ENCODE results near the gene RCAN2.

Gene RCAN2

DNA sequence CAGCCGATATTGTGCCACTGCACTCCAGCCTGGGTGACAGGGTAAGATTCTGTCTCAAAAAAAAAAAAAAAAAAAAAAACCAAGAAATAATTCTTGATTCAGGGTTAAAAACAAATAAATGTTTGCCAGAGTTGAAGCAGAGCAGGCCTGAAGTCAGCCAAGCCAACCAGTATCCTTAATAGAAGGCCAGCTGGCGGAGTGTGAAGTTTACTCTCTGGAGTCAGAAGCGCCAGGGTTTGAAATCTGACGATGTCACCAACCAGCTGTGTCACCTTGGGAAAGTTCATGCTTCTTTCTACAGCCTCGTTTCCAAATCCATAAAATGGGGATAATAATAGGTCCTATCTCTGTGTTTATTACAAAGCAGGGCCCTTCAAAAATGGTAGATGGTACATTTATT, 247.5 kb downstream of the RCAN2 start:
- Histone ChIP-seq H3K36me3 (ENCODE audit: control insufficient read depth, insufficient read depth, low read length) (no peaks in the 10 kb centered on the region), H3K79me2 (no peaks in the 10 kb centered on the region), H3K9me3 (ENCODE audit: control insufficient read depth, low read length) (no peaks in the 10 kb centered on the region), H3K27ac (no peak overlapping the region), H3K27me3 (ENCODE audit: control insufficient read depth, insufficient read depth, low read length) (no peaks in the 10 kb centered on the region), H3K9ac (no peak overlapping the region), H3K4me3 (ENCODE audit: low read depth, low read length) (no peak overlapping the region), H3K4me1 (peaks cover 9% of the 10 kb centered on the region), H3K4me2 (ENCODE audit: low read length) (no peak overlapping the region), H2AFZ (no peak overlapping the region)
- TF ChIP-seq, protein P1, sequence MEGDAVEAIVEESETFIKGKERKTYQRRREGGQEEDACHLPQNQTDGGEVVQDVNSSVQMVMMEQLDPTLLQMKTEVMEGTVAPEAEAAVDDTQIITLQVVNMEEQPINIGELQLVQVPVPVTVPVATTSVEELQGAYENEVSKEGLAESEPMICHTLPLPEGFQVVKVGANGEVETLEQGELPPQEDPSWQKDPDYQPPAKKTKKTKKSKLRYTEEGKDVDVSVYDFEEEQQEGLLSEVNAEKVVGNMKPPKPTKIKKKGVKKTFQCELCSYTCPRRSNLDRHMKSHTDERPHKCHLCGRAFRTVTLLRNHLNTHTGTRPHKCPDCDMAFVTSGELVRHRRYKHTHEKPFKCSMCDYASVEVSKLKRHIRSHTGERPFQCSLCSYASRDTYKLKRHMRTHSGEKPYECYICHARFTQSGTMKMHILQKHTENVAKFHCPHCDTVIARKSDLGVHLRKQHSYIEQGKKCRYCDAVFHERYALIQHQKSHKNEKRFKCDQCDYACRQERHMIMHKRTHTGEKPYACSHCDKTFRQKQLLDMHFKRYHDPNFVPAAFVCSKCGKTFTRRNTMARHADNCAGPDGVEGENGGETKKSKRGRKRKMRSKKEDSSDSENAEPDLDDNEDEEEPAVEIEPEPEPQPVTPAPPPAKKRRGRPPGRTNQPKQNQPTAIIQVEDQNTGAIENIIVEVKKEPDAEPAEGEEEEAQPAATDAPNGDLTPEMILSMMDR (IDR thresholded peaks at IDR 0.05), result no peak

DNA sequence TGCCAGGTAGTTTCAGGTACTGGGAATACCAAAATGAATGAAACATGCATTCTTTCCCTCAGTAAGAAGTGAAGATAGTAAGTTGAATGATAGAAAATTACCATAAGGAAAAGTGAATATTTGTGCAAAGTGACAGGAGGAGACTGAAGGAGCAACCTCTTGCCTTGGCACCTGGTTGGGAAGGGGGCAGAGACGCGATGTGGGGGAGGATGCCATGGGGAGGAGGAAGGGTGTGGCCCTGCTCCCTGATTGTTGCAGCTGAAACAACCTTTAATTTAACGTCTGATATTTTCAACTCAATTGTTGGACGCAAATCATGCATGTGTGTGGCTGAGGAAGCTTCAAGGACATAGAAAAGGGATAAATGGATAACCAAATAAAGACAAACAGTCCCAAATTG, 248.3 kb downstream of the RCAN2 start:
- Histone ChIP-seq H3K4me1 (peaks cover 9% of the 10 kb centered on the region), H2AFZ (no peak overlapping the region), H3K9ac (no peak overlapping the region), H3K4me2 (ENCODE audit: low read length) (no peak overlapping the region), H3K4me3 (ENCODE audit: low read depth, low read length) (no peak overlapping the region), H3K79me2 (no peaks in the 10 kb centered on the region), H3K36me3 (ENCODE audit: control insufficient read depth, insufficient read depth, low read length) (no peaks in the 10 kb centered on the region), H3K27ac (no peak overlapping the region), H3K9me3 (ENCODE audit: control insufficient read depth, low read length) (no peaks in the 10 kb centered on the region), H3K27me3 (ENCODE audit: control insufficient read depth, insufficient read depth, low read length) (no peaks in the 10 kb centered on the region)
- TF ChIP-seq, protein P1 (IDR thresholded peaks at IDR 0.05), result no peak

DNA sequence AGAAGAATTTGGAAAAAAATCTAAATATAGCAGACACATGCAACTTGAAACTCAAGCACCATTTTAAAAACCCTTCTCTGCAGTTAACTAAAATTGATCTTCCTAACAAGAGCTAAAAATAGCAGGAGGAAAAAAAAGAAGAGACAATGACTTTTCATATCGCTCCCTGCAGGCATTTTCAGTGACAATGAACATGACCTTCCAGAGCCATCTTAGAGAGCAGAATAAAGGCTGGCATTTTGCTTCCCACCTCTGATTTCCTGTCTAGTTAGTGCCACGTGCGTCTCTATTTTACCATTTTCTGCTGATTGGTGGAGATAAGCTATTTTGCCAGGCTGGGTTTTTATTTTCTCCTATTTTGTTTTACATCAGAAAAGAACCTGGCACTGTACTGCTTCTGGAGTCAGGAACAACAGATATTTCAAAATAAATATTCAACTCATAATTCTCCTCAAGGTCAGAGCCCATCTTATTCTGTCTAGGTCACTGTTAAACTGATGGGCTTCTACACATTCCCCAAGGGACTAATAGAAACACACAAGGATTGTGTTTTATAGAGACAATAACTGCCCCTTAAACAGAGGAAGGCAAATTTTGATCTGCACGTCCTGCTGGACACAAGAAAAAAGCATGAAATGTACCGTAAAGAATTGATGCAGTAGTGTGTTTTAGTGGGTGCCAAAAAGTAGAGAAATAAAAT, 250.2 kb downstream of the RCAN2 start:
- TF ChIP-seq, protein P1 (IDR thresholded peaks at IDR 0.05), result no peak
- no peak overlapping the region for H3K4me3 ChIP-seq (ENCODE audit: low read depth, low read length)
- no peaks in the 10 kb centered on the region for H3K27me3 ChIP-seq (ENCODE audit: control insufficient read depth, insufficient read depth, low read length)
- H3K36me3 ChIP-seq (ENCODE audit: control insufficient read depth, insufficient read depth, low read length), result no peaks in the 10 kb centered on the region
- H3K27ac ChIP-seq, result peak overlapping the region; percentile 64
- no peaks in the 10 kb centered on the region for H3K79me2 ChIP-seq
- H3K4me2 ChIP-seq (ENCODE audit: low read length), result peak overlapping the region; percentile 33
- peak overlapping the region; percentile 79 for H2AFZ ChIP-seq
- no peaks in the 10 kb centered on the region for H3K9me3 ChIP-seq (ENCODE audit: control insufficient read depth, low read length)
- no peak overlapping the region for H3K9ac ChIP-seq
- peaks cover 9% of the 10 kb centered on the region for H3K4me1 ChIP-seq

DNA sequence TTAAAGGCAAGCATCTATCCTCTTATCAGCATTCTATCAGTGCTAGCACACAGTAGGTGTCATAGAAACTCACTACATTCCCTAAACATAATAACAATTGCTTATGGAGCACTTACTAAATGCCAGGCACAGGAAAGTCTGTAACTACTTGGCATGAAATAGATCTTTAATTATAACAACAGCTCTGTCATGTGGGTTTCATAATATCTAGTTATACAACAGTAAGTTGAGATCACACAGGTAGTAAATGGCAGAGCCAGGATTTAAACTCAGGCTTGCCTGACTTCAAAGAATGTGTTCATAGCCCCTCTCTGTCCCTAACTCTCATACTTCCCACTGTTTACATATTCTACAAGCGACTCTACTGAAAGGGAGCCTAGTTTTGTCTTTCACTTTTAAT, 254.5 kb downstream of the RCAN2 start:
- TF ChIP-seq, protein P1 (IDR thresholded peaks at IDR 0.05), result no peak
- Histone ChIP-seq H3K36me3 (ENCODE audit: control insufficient read depth, insufficient read depth, low read length) (no peaks in the 10 kb centered on the region), H2AFZ (no peak overlapping the region), H3K9ac (no peak overlapping the region), H3K9me3 (ENCODE audit: control insufficient read depth, low read length) (no peaks in the 10 kb centered on the region), H3K4me3 (ENCODE audit: low read depth, low read length) (no peak overlapping the region), H3K4me2 (ENCODE audit: low read length) (no peak overlapping the region), H3K27ac (no peak overlapping the region), H3K4me1 (peaks cover 9% of the 10 kb centered on the region), H3K79me2 (no peaks in the 10 kb centered on the region), H3K27me3 (ENCODE audit: control insufficient read depth, insufficient read depth, low read length) (no peaks in the 10 kb centered on the region)

DNA sequence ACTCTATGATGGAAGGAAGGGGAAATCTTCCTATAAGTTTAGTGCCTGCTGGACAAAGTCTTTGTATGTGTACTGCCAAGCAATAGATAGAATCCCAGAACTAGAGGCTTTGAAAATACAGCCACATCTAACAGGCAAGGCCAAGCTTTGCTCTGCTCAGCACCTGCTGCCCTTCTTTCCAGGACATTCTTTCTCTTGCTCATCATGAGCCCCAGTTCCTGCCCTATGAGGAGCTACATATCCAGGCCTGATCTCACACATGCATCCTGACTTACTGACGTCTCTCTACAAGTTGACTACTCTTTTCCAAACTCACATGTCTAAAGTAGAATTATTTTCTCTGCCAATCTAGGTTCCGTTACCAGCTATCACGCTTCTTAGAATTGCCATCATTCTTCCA, 256.0 kb downstream of the RCAN2 start:
- H3K27me3 ChIP-seq (ENCODE audit: control insufficient read depth, insufficient read depth, low read length), result no peaks in the 10 kb centered on the region
- TF ChIP-seq, protein P1 (IDR thresholded peaks at IDR 0.05), result no peak
- no peaks in the 10 kb centered on the region for H3K9me3 ChIP-seq (ENCODE audit: control insufficient read depth, low read length)
- no peak overlapping the region for H3K27ac ChIP-seq
- H3K9ac ChIP-seq, result no peak overlapping the region
- H2AFZ ChIP-seq, result no peak overlapping the region
- no peaks in the 10 kb centered on the region for H3K79me2 ChIP-seq
- no peak overlapping the region for H3K4me2 ChIP-seq (ENCODE audit: low read length)
- no peaks in the 10 kb centered on the region for H3K4me1 ChIP-seq
- no peak overlapping the region for H3K4me3 ChIP-seq (ENCODE audit: low read depth, low read length)
- no peaks in the 10 kb centered on the region for H3K36me3 ChIP-seq (ENCODE audit: control insufficient read depth, insufficient read depth, low read length)
